Esophagus muscularis mucosa (tissue), 4 donors: ENCODE data around the gene CSPG4. TPM values are rescaled to one million over a fixed set of nuclear protein-coding genes. Genes with fewer than 3 reads are reported as not detected.
"Not testable (repeated sequence)": the region's sequence is repeated elsewhere in the genome, so short reads cannot be mapped to it uniquely, and the experiment has no call there.

Experiments
- DNase-seq: peaks from one replicate; pipeline ENCODE4 v3.0.0-alpha.2; 2017; ENCODE audit errors: extremely low spot score
- H3K27ac ChIP-seq, 4 donors: fragments of 200-600 bp; sonication (generic); replicated peaks in 1 of 4; 1 replicate in 3 of 4; 2 replicates in 1 of 4; pipeline ENCODE4 v1.5.1; 2016 to 2019; ENCODE audit warnings: mild to moderate bottlenecking in 1 of 4
- H3K27me3 ChIP-seq, 4 donors: fragments of 200-600 bp; sonication (generic); one replicate each; pipeline versions ENCODE4 v1.5.1 to v1.6.0; 2016 to 2019
- H3K36me3 ChIP-seq, 4 donors: fragments of 200-600 bp; sonication (generic); one replicate each; pipeline ENCODE4 v1.5.1; 2016 to 2019
- H3K4me1 ChIP-seq, 4 donors: fragments of 200-600 bp; sonication (generic); one replicate each; pipeline ENCODE4 v1.5.1; 2016 to 2019
- H3K4me3 ChIP-seq, 4 donors: fragments of 200-600 bp; sonication (generic); 1 replicate in 2 of 4; 2 replicates in 2 of 4; pipeline ENCODE4 v1.5.1; 2016 to 2019; ENCODE audit warnings: mild to moderate bottlenecking in 4 of 4, moderate library complexity in 1 of 4
- H3K9me3 ChIP-seq, 4 donors: fragments of 200-600 bp; sonication (generic); 1 replicate in 3 of 4; 2 replicates in 1 of 4; pipeline ENCODE4 v1.5.1; 2016 to 2019
- EP300 ChIP-seq: sonication (generic); formaldehyde crosslinking; IDR thresholded peaks from one replicate; pipeline ENCODE4 v1.6.1; 2017; ENCODE audit warnings: antibody characterized with exemption
- POLR2A ChIP-seq: fragments of 450-650 bp; IDR thresholded peaks from one replicate; pipeline ENCODE4 v1.6.1; 2017; ENCODE audit warnings: antibody characterized with exemption, moderate library complexity, mild to moderate bottlenecking, low read depth
- POLR2AphosphoS5 ChIP-seq, 2 donors: sonication (generic); formaldehyde crosslinking; IDR thresholded peaks; one replicate each; pipeline ENCODE4 v1.6.1; 2017; ENCODE audit warnings: antibody characterized with exemption in 2 of 2
- WGBS: methylation state at CpG from one replicate; pipeline ENCODE4 v1.1.5; 2018; 5-methylcytosine and 5-hydroxymethylcytosine counted together
- intact Hi-C: fragments of 100-400 bp; cut with DNase I; formaldehyde crosslinking; loops from one replicate; pipeline ENCODE4 v1.15.1; 2023
- total RNA-seq, 4 donors: library from RNA; depleted of rRNA; stranded (reverse); fragments of >200 nt; gene quantifications; one replicate each; pipeline versions ENCODE4 v1.1.0 to v1.2.1, GENCODE V29; 2016
- TF ChIP-seq, protein P1 (sequence below), 3 experiments: fragments of 200-600 bp in 2 of 3; fragments of 450-650 bp in 1 of 3; sonication (generic) in 2 of 3; IDR thresholded peaks; one replicate each; pipeline ENCODE4 v1.5.1; 2017 to 2019; ENCODE audit warnings: antibody characterized with exemption in 3 of 3, mild to moderate bottlenecking in 2 of 3, moderate library complexity in 1 of 3

CSPG4 gene
- total RNA-seq, 4 donors from 2014 or later = 133 to 386 (median 182) TPM

DNA sequence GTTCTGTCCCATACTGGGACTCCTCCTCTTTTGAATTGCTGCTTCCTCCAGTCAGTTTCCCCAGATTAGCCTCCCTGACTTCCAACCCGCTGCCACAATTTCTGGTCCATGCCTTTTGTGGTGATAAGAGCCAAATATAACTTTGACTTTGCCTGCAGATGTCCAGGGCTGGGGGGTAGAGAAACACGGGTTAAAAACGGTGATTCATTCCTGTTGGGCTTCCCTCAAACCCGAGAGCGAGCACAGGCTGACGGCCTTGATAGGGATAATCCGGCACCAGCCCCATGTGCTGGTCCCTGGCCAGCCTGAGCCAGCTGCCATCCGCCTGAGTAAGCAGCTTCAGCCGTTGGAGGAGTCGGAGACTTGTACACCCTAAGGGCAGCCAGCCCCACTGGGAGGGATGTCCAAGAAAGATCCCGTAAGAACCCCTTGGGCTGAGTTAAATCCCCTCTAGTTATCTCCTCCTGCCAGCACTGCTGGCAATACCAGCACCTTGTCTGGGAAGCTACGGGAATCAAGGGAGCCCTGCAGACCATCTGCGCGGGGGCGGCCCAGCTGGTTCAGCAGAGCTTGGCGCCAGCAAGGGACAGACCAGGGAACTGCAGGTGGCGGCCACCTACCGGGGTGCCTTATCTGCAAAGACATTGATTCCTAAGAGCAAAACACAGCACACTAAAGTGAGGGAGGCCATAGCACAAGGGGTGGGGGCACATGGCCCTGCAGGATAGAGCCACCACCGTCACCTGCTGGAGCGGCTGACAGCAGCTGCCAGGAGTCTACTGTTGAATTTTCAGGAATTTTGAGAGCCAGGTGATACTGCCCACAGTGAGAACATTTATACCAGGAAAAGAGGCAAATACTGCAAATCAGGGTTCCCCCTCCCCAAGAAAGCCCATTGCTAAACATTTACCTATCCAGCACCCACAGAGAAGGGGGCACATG lies 18.1 kb downstream of the CSPG4 start:
- H3K4me3 ChIP-seq = no peak overlapping the region
- H3K4me1 ChIP-seq = peaks cover 51 to 75% (median 69%) of the 10 kb centered on the region in 4 donors
- peak overlapping the region; percentile 88 to 98 (median 96) for H3K27ac ChIP-seq
- intact Hi-C loops = no loop called here
- TF ChIP-seq POLR2AphosphoS5 (IDR thresholded peaks at IDR 0.05) = peak; percentile 77 to 85
- no peak for TF ChIP-seq EP300
- TF ChIP-seq POLR2A = no peak
- TF ChIP-seq, protein P1, sequence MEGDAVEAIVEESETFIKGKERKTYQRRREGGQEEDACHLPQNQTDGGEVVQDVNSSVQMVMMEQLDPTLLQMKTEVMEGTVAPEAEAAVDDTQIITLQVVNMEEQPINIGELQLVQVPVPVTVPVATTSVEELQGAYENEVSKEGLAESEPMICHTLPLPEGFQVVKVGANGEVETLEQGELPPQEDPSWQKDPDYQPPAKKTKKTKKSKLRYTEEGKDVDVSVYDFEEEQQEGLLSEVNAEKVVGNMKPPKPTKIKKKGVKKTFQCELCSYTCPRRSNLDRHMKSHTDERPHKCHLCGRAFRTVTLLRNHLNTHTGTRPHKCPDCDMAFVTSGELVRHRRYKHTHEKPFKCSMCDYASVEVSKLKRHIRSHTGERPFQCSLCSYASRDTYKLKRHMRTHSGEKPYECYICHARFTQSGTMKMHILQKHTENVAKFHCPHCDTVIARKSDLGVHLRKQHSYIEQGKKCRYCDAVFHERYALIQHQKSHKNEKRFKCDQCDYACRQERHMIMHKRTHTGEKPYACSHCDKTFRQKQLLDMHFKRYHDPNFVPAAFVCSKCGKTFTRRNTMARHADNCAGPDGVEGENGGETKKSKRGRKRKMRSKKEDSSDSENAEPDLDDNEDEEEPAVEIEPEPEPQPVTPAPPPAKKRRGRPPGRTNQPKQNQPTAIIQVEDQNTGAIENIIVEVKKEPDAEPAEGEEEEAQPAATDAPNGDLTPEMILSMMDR (IDR thresholded peaks at IDR 0.05) = peak; percentile 33 to 59 (median 36)
- DNase-seq = peak; percentile 95
- H3K9me3 ChIP-seq = no peaks in the 10 kb centered on the region
- 22% methylated on average over 17 of the region's 20 CpGs for WGBS
- no peaks in the 10 kb centered on the region for H3K27me3 ChIP-seq
- peaks cover 2 to 32% (median 23%) of the 10 kb centered on the region in 4 donors for H3K36me3 ChIP-seq

DNA sequence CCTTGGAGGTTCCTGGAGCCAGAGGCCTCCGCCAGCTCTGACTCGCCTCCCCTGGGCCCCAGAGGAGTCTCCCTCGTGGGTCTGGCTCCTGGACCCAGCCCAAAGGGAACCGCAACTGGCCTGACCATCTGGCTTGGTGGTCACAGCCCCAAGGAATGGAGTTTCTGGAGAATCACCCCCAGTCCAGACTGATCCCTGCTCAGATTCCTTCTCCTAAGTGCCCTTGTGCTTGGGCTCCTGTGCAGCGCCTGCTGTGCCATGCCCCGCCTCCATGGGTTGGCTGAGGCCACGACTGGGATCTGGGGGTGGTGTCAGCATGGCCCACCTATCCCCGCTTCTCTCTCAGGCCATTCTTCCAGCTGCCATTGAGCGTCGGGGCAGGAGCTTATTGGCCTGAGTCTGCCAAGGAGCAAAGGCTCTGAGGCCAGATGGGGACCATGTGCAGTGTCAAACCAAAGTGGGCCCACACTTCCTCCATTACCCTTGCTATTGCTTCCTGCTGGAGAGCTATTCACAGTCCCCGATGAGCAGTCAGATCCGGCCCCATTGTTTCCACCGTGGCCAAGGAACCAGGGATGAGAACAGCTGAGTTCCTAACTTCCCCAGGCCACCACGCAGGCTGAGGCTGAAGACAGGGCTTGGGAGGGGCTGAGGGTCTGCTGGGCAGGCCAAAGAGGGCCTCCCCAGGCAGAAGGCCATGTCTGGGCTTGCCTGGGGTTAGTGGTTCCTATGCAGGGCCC lies 19.0 kb downstream of the CSPG4 start:
- Histone ChIP-seq H3K27ac (peak overlapping the region; percentile 88 to 98 (median 96)), H3K9me3 (no peaks in the 10 kb centered on the region), H3K4me1 (peaks cover 43 to 69% (median 61%) of the 10 kb centered on the region in 4 donors), H3K4me3 (no peak overlapping the region), H3K27me3 (no peaks in the 10 kb centered on the region), H3K36me3 (peaks cover 8 to 40% (median 31%) of the 10 kb centered on the region in 4 donors)
- intact Hi-C loops = no loop called here
- no peak for DNase-seq
- 4% methylated on average over 9 of the region's 14 CpGs for whole genome bisulfite sequencing
- TF ChIP-seq POLR2AphosphoS5 (IDR thresholded peaks at IDR 0.05) = no peak
- TF ChIP-seq, protein P1 (IDR thresholded peaks at IDR 0.05) = no peak
- TF ChIP-seq POLR2A = no peak
- no peak for TF ChIP-seq EP300

DNA sequence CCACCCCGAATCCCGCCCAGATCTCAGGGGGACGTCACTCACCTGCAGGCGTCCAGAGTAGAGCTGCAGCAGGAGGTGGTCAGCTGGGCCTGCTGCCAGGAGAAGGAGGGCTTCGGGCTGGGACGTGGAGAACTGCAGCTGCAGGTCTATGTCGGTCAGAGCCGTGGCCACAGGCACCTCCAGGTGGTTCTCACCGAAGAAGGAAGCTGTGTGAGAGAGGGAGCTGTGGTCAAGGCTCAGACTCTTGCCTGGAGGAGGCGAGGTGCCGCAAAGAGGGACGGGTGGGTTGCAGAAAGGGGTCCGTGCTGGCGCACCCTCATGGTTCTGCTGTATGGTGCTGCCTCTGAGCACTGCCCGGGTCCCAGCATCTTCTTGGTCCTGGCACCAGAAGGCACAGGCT lies 19.6 kb downstream of the CSPG4 start:
- Histone ChIP-seq H3K36me3 (peaks cover 15 to 46% (median 35%) of the 10 kb centered on the region in 4 donors), H3K4me1 (peaks cover 39 to 69% (median 55%) of the 10 kb centered on the region in 4 donors), H3K27ac (peak overlapping the region; percentile 88 to 98 (median 96))
- DNase-seq, H3K27me3 ChIP-seq, H3K4me3 ChIP-seq, H3K9me3 ChIP-seq, intact Hi-C loops: not testable (repeated sequence)
- 53% methylated on average over 10 of the region's 15 CpGs for WGBS

- peaks cover 33 to 69% (median 53%) of the 10 kb centered on the region in 4 donors for H3K4me1 ChIP-seq
- H3K27ac ChIP-seq = peak overlapping the region in 2 of 4 donors; percentile 15 to 36
These were observed 20.3 kb downstream of the CSPG4 start for GRCh38 chr15:75692311-75692710.

GRCh38 chr15:75689429-75689828 lies 23.2 kb downstream of the CSPG4 start:
- intact Hi-C loops = loop anchor here (5.0 to 10.0 kb wide), 2 partner anchors 113 to 115 kb away; partner anchors contain the start of gene PTPN9
- peak in 1 of 2 donors; percentile 8 for TF ChIP-seq POLR2AphosphoS5 (IDR thresholded peaks at IDR 0.05)
- not testable (repeated sequence) for H3K4me3 ChIP-seq, DNase-seq, H3K27me3 ChIP-seq, H3K9me3 ChIP-seq
- Histone ChIP-seq H3K4me1 (peaks cover 13 to 59% (median 42%) of the 10 kb centered on the region in 4 donors), H3K27ac (peak overlapping the region in 2 of 4 donors; percentile 22 to 62), H3K36me3 (peaks cover 33 to 78% (median 55%) of the 10 kb centered on the region in 4 donors)
- 60% methylated on average over 1 of the region's 20 CpGs for WGBS

More at GRCh38 chr15:75692311-75692710, 20.3 kb downstream of the CSPG4 start:
- 70% methylated on average over 4 of the region's 4 CpGs for WGBS
- intact Hi-C loops, H3K27me3 ChIP-seq, H3K9me3 ChIP-seq, DNase-seq, H3K4me3 ChIP-seq: not testable (repeated sequence)
- peaks cover 22 to 54% (median 39%) of the 10 kb centered on the region in 4 donors for H3K36me3 ChIP-seq

- Histone ChIP-seq H3K36me3 (peaks cover 39 to 83% (median 60%) of the 10 kb centered on the region in 4 donors), H3K4me1 (peaks cover 11 to 59% (median 41%) of the 10 kb centered on the region in 4 donors), H3K27ac (peak overlapping the region in 2 of 4 donors; percentile 22 to 62), H3K4me3 (no peak overlapping the region), H3K27me3 (no peaks in the 10 kb centered on the region), H3K9me3 (no peaks in the 10 kb centered on the region)
- DNase-seq = no peak
- WGBS = 100% methylated on average over 2 of the region's 26 CpGs
- TF ChIP-seq EP300 (no peak), POLR2A (no peak), POLR2AphosphoS5 (IDR thresholded peaks at IDR 0.05) (no peak)
- TF ChIP-seq, protein P1 (IDR thresholded peaks at IDR 0.05) = no peak
- intact Hi-C loops = loop anchor here (5.0 to 10.0 kb wide), 2 partner anchors 113 to 114 kb away; partner anchors contain the start of gene PTPN9
These were observed 23.8 kb downstream of the CSPG4 start for GRCh38 chr15:75688831-75689230.
